Activated CD8-positive, alpha-beta memory T cell treated with anti-CD3 and anti-CD28 coated beads, Interleukin-2, amount 50 U/mL, for 48 hours (primary cell): Measurements from ENCODE around the gene CCM2L.

ENCODE experiments used
- DNase-seq: peaks from one replicate; pipeline ENCODE4 v3.0.0-alpha.2; 2020

CCM2L gene

GRCh38 chr20:32010101-32010500 is at the start of gene CCM2L:
CCM2L (plus strand) TSS chr20:32010438; CDS start chr20:32010455, 17 bp downstream.
- DNase-seq, result no peak

GRCh38 chr20:31962761-31963160 is 47.5 kb upstream of the CCM2L start:
- no peak for DNase-seq

GRCh38 chr20:31963889-31964288 is 46.3 kb upstream of the CCM2L start:
- no peak for DNase-seq

GRCh38 chr20:31966991-31967655 is 43.1 kb upstream of the CCM2L start:
- no peak for DNase-seq

- no peak for DNase-seq
Observed at GRCh38 chr20:31967830-31968249, 42.4 kb upstream of the CCM2L start, which contains the start of gene XKR7. XKR7 (plus strand) TSS chr20:31968151; CDS start chr20:31968176, 25 bp downstream.

GRCh38 chr20:31968291-31969126 is 41.7 kb upstream of the CCM2L start:
- DNase-seq, result peak; percentile 97

GRCh38 chr20:31969991-31970390 is 40.2 kb upstream of the CCM2L start:
- DNase-seq, result no peak

- DNase-seq, result no peak
Observed at GRCh38 chr20:31972471-31973021, 37.7 kb upstream of the CCM2L start.

GRCh38 chr20:31974296-31974695 is 35.9 kb upstream of the CCM2L start:
- DNase-seq, result no peak

- no peak for DNase-seq
Observed at GRCh38 chr20:31974951-31975487, 35.2 kb upstream of the CCM2L start.

GRCh38 chr20:31975874-31976273 is 34.4 kb upstream of the CCM2L start:
- no peak for DNase-seq

GRCh38 chr20:31977080-31977479 is 33.2 kb upstream of the CCM2L start:
- no peak for DNase-seq

GRCh38 chr20:31979713-31980426 is 30.4 kb upstream of the CCM2L start:
- no peak for DNase-seq

GRCh38 chr20:31981784-31982183 is 28.5 kb upstream of the CCM2L start:
- DNase-seq, result no peak

- no peak for DNase-seq
Observed at GRCh38 chr20:31984981-31985471, 25.2 kb upstream of the CCM2L start.

- no peak for DNase-seq
Observed at GRCh38 chr20:31987744-31988143, 22.5 kb upstream of the CCM2L start.

- no peak for DNase-seq
Observed at GRCh38 chr20:31988430-31989015, 21.7 kb upstream of the CCM2L start.

GRCh38 chr20:31989030-31989645 is 21.1 kb upstream of the CCM2L start:
- no peak for DNase-seq

GRCh38 chr20:31990641-31991338 is 19.4 kb upstream of the CCM2L start:
- DNase-seq, result no peak

- DNase-seq, result no peak
Observed at GRCh38 chr20:31991339-31991705, 18.9 kb upstream of the CCM2L start.

- DNase-seq, result no peak
Observed at GRCh38 chr20:31992086-31992485, 18.2 kb upstream of the CCM2L start.
